CD14-positive monocyte (primary cell): Measurements from ENCODE around the gene EXT2. TPM values are rescaled to one million over a fixed set of nuclear protein-coding genes. Genes with fewer than 3 reads are reported as not detected.

Source experiments
- DNase-seq, 3 donors: peaks; one replicate each; pipeline ENCODE4 v3.0.0-alpha.2; 2011 to 2022
- H2AFZ ChIP-seq: 2 replicates; pipeline ENCODE4 v1.6.0; 2012; ENCODE audit warnings: mild to moderate bottlenecking, low read depth, low read length, inconsistent platforms; ENCODE audit not compliant: insufficient read depth, poor library complexity, severe bottlenecking
- H3K27ac ChIP-seq, 2 donors: 1 replicate in 1 of 2; 2 replicates in 1 of 2; pipeline ENCODE4 v1.5.1; 2012 to 2013; ENCODE audit warnings: low read length in 2 of 2, control low read depth in 1 of 2, inconsistent platforms in 1 of 2, low read depth in 1 of 2, mild to moderate bottlenecking in 1 of 2
- H3K27me3 ChIP-seq, 2 donors: one replicate each; pipeline versions ENCODE4 v1.6.0 to v1.6.1; 2011 to 2013; ENCODE audit warnings: low read length in 2 of 2; ENCODE audit not compliant: control insufficient read depth in 2 of 2, insufficient read depth in 2 of 2
- H3K36me3 ChIP-seq, 2 donors: replicated peaks in 1 of 2; 1 replicate in 1 of 2; 2 replicates in 1 of 2; pipeline versions ENCODE4 v1.5.1 to v1.6.1; 2012 to 2013; ENCODE audit warnings: low read length in 2 of 2, control low read depth in 1 of 2, inconsistent platforms in 1 of 2, mild to moderate bottlenecking in 1 of 2; ENCODE audit not compliant: insufficient read depth in 2 of 2, control insufficient read depth in 1 of 2
- H3K4me1 ChIP-seq, 2 donors: 1 replicate in 1 of 2; 2 replicates in 1 of 2; pipeline versions ENCODE4 v1.5.1 to v1.6.1; 2012 to 2013; ENCODE audit warnings: low read length in 2 of 2, control low read depth in 1 of 2, inconsistent platforms in 1 of 2, mild to moderate bottlenecking in 1 of 2, moderate library complexity in 1 of 2; ENCODE audit not compliant: insufficient read depth in 2 of 2, control insufficient read depth in 1 of 2
- H3K4me2 ChIP-seq: replicated peaks from 2 replicates; pipeline ENCODE3; 2012; ENCODE audit warnings: low read length, moderate library complexity, mild to moderate bottlenecking; ENCODE audit not compliant: poor library complexity, severe bottlenecking; ENCODE audit errors: extremely low read depth
- H3K4me3 ChIP-seq, 3 experiments: fragments of 200-600 bp in 1 of 3; sonication (generic) in 1 of 3; replicated peaks in 1 of 3; 1 replicate in 2 of 3; 2 replicates in 1 of 3; pipeline ENCODE4 v1.5.1; 2011 to 2013; ENCODE audit warnings: low read length in 3 of 3, mild to moderate bottlenecking in 3 of 3, control low read depth in 2 of 3, low read depth in 2 of 3, inconsistent platforms in 1 of 3, moderate library complexity in 1 of 3
- H3K79me2 ChIP-seq: 2 replicates; pipeline ENCODE4 v1.6.0; 2012; ENCODE audit warnings: mild to moderate bottlenecking, control low read depth, inconsistent platforms, low read length, moderate library complexity; ENCODE audit not compliant: insufficient read depth
- H3K9ac ChIP-seq: 2 replicates; pipeline ENCODE4 v1.6.0; 2017; ENCODE audit warnings: low read length, mild to moderate bottlenecking; ENCODE audit not compliant: insufficient read depth, poor library complexity, severe bottlenecking
- H3K9me3 ChIP-seq, 2 donors: replicated peaks in 1 of 2; 1 replicate in 1 of 2; 2 replicates in 1 of 2; pipeline versions ENCODE4 v1.5.1 to v1.6.1; 2012 to 2013; ENCODE audit warnings: low read length in 2 of 2, control low read depth in 1 of 2; ENCODE audit not compliant: control insufficient read depth in 1 of 2, insufficient read depth in 1 of 2
- H4K20me1 ChIP-seq: 2 replicates; pipeline ENCODE4 v1.6.0; 2012; ENCODE audit warnings: mild to moderate bottlenecking, low read length, control low read depth, moderate library complexity; ENCODE audit not compliant: insufficient read depth
- H3K27ac Mint-ChIP-seq, 7 donors: one replicate each; pipeline ENCODE4 v1.8.0; 2020; ENCODE audit warnings: mild to moderate bottlenecking in 7 of 7, mixed read lengths in 7 of 7, moderate library complexity in 6 of 7, inconsistent platforms in 2 of 7
- H3K27me3 Mint-ChIP-seq, 3 donors: one replicate each; pipeline ENCODE4 v1.8.0; 2021 to 2022; ENCODE audit warnings: low read depth in 3 of 3, mild to moderate bottlenecking in 3 of 3, mixed read lengths in 3 of 3, moderate library complexity in 3 of 3, inconsistent platforms in 1 of 3
- H3K36me3 Mint-ChIP-seq, 2 donors: one replicate each; pipeline ENCODE4 v1.8.0; 2020; ENCODE audit warnings: mixed read lengths in 2 of 2, inconsistent platforms in 1 of 2, mild to moderate bottlenecking in 1 of 2
- H3K4me1 Mint-ChIP-seq: one replicate; pipeline ENCODE4 v1.8.0; 2020; ENCODE audit warnings: mild to moderate bottlenecking, mixed read lengths
- H3K4me3 Mint-ChIP-seq, 2 donors: one replicate each; pipeline ENCODE4 v1.8.0; 2020; ENCODE audit warnings: mild to moderate bottlenecking in 2 of 2, mixed read lengths in 2 of 2, moderate library complexity in 1 of 2
- H3K9me3 Mint-ChIP-seq, 7 donors: one replicate each; pipeline ENCODE4 v1.8.0; 2020 to 2022; ENCODE audit warnings: mixed read lengths in 7 of 7, mild to moderate bottlenecking in 6 of 7, moderate library complexity in 6 of 7, inconsistent platforms in 2 of 7
- WGBS: methylation state at CpG from one replicate; pipeline ENCODE4 v1.1.5; 2013; ENCODE audit warnings: missing lambda C conversion rate; ENCODE audit not compliant: insufficient coverage; 5-methylcytosine and 5-hydroxymethylcytosine counted together
- intact Hi-C, 2 donors: fragments of 100-400 bp; cut with micrococcal nuclease; formaldehyde crosslinking; loops; one replicate each; pipeline versions ENCODE4 v1.15.0 to v1.15.1; 2023
- polyA plus RNA-seq, 3 donors: library from polyadenylated mRNA; depleted of rRNA in 1 of 3; unstranded in 2 of 3; stranded (reverse) in 1 of 3; fragments of 300-500 nt in 2 of 3; fragments of >200 nt in 1 of 3; fragmentation: Illumina TruSeq in 2 of 3; gene quantifications; 1 replicate in 2 of 3; 2 replicates in 1 of 3; pipeline ENCODE4 v1.2.3, GENCODE V29; 2012 to 2021
- TF ChIP-seq, protein P1 (sequence below): fragments of 200-600 bp; IDR thresholded peaks from one replicate; pipeline ENCODE4 v1.8.0; 2022; ENCODE audit warnings: antibody characterized with exemption, mild to moderate bottlenecking

EXT2 gene
- polyA plus RNA-seq, 3 donors, result 17.2 to 41.1 (median 34.2) TPM

- H3K36me3 Mint-ChIP-seq, result no peaks in the 10 kb centered on the region
- Histone ChIP-seq H3K9me3 (no peaks in the 10 kb centered on the region), H3K36me3 (no peaks in the 10 kb centered on the region), H4K20me1 (no peaks in the 10 kb centered on the region), H3K4me2 (no peak overlapping the region), H3K4me1 (no peaks in the 10 kb centered on the region), H3K27ac (no peak overlapping the region), H3K79me2 (no peaks in the 10 kb centered on the region), H3K4me3 (no peak overlapping the region), H3K27me3 (no peaks in the 10 kb centered on the region), H3K9ac (no peak overlapping the region), H2AFZ (no peak overlapping the region)
- WGBS, result 50% methylated on average over 9 of the region's 10 CpGs
- H3K4me1 Mint-ChIP-seq, result no peaks in the 10 kb centered on the region
- intact Hi-C loops, result loop anchor here (2.0 to 10.0 kb wide), 3 partner anchors 252 to 628 kb away; no protein-coding TSS in a partner anchor
- H3K4me3 Mint-ChIP-seq, result no peak overlapping the region
- no peaks in the 10 kb centered on the region for H3K9me3 Mint-ChIP-seq
- no peak overlapping the region for H3K27ac Mint-ChIP-seq
- DNase-seq, result peak; percentile 28 to 54 (median 39)
- TF ChIP-seq, protein P1, sequence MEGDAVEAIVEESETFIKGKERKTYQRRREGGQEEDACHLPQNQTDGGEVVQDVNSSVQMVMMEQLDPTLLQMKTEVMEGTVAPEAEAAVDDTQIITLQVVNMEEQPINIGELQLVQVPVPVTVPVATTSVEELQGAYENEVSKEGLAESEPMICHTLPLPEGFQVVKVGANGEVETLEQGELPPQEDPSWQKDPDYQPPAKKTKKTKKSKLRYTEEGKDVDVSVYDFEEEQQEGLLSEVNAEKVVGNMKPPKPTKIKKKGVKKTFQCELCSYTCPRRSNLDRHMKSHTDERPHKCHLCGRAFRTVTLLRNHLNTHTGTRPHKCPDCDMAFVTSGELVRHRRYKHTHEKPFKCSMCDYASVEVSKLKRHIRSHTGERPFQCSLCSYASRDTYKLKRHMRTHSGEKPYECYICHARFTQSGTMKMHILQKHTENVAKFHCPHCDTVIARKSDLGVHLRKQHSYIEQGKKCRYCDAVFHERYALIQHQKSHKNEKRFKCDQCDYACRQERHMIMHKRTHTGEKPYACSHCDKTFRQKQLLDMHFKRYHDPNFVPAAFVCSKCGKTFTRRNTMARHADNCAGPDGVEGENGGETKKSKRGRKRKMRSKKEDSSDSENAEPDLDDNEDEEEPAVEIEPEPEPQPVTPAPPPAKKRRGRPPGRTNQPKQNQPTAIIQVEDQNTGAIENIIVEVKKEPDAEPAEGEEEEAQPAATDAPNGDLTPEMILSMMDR, result peak; percentile 98
- peaks cover 12 to 20% (median 17%) of the 10 kb centered on the region in 3 donors for H3K27me3 Mint-ChIP-seq
Measured at GRCh38 chr11:44286268-44286880, 190.9 kb downstream of the EXT2 start.

GRCh38 chr11:44286911-44287310 lies 191.4 kb downstream of the EXT2 start:
- H3K9me3 ChIP-seq, result no peaks in the 10 kb centered on the region
- no peak overlapping the region for H3K27ac Mint-ChIP-seq
- H2AFZ ChIP-seq, result no peak overlapping the region
- no peaks in the 10 kb centered on the region for H3K79me2 ChIP-seq
- 89% methylated on average over 6 of the region's 11 CpGs for WGBS
- no peaks in the 10 kb centered on the region for H4K20me1 ChIP-seq
- no peak overlapping the region for H3K4me2 ChIP-seq
- H3K9ac ChIP-seq, result no peak overlapping the region
- no peak for DNase-seq
- no peak overlapping the region for H3K4me3 ChIP-seq
- TF ChIP-seq, protein P1, result no peak
- no peaks in the 10 kb centered on the region for H3K27me3 ChIP-seq
- H3K4me1 ChIP-seq, result no peaks in the 10 kb centered on the region
- H3K4me3 Mint-ChIP-seq, result no peak overlapping the region
- H3K9me3 Mint-ChIP-seq, result no peaks in the 10 kb centered on the region
- H3K36me3 ChIP-seq, result no peaks in the 10 kb centered on the region
- H3K27me3 Mint-ChIP-seq, result peaks cover 15 to 21% (median 19%) of the 10 kb centered on the region in 3 donors
- intact Hi-C loops, result loop anchor here (1.0 to 10.0 kb wide), 4 partner anchors 251 to 628 kb away; no protein-coding TSS in a partner anchor
- no peak overlapping the region for H3K27ac ChIP-seq
- no peaks in the 10 kb centered on the region for H3K36me3 Mint-ChIP-seq
- H3K4me1 Mint-ChIP-seq, result no peaks in the 10 kb centered on the region
